Keratinocyte (primary cell): Measurements from ENCODE around the gene CSK. TPM values are rescaled to one million over a fixed set of nuclear protein-coding genes. Genes with fewer than 3 reads are reported as not detected.

Experiments
- DNase-seq: peaks from one replicate; pipeline ENCODE4 v3.0.0-alpha.2; 2011; ENCODE audit warnings: low read depth, missing footprints, low spot score
- FAIRE-seq: peaks from 2 replicates; lab custom pipeline; 2011; peaks lifted over from hg19 to GRCh38; lab: Jason Lieb, UNC
- H2AFZ ChIP-seq: 2 replicates; pipeline ENCODE4 v1.6.0; 2012; ENCODE audit warnings: low read length, control low read depth, inconsistent platforms; ENCODE audit not compliant: control insufficient read depth
- H3K27ac ChIP-seq: 2 replicates; pipeline ENCODE4 v1.5.1; 2011; ENCODE audit warnings: low read length; ENCODE audit not compliant: control insufficient read depth, insufficient read depth
- H3K27me3 ChIP-seq: 3 replicates; pipeline ENCODE4 v1.6.0; 2011; ENCODE audit warnings: low read length; ENCODE audit not compliant: control insufficient read depth, insufficient read depth; ENCODE audit errors: extremely low read depth
- H3K36me3 ChIP-seq, 2 experiments: 2 replicates in 1 of 2; 3 replicates in 1 of 2; pipeline ENCODE4 v1.5.1; 2011; ENCODE audit warnings: low read length in 2 of 2, mild to moderate bottlenecking in 1 of 2; ENCODE audit not compliant: control insufficient read depth in 2 of 2, insufficient read depth in 2 of 2; ENCODE audit errors: extremely low read depth in 1 of 2
- H3K4me1 ChIP-seq: 3 replicates; pipeline ENCODE4 v1.5.1; 2011; ENCODE audit warnings: low read length; ENCODE audit not compliant: control insufficient read depth, insufficient read depth; ENCODE audit errors: extremely low read depth
- H3K4me2 ChIP-seq: 3 replicates; pipeline ENCODE4 v1.6.0; 2011; ENCODE audit warnings: low read depth, low read length; ENCODE audit not compliant: control insufficient read depth, insufficient read depth; ENCODE audit errors: extremely low read depth
- H3K4me3 ChIP-seq, 3 experiments: fragments of 200-600 bp in 1 of 3; sonication (generic) in 1 of 3; 2 replicates in 2 of 3; 3 replicates in 1 of 3; pipeline ENCODE4 v1.5.1; 2011 to 2016; ENCODE audit warnings: low read length in 3 of 3, mild to moderate bottlenecking in 3 of 3, control low read depth in 2 of 3, inconsistent platforms in 1 of 3, low read depth in 1 of 3, mixed read lengths in 1 of 3, mixed run types in 1 of 3, moderate library complexity in 1 of 3; ENCODE audit not compliant: control insufficient read depth in 2 of 3, insufficient read depth in 2 of 3; ENCODE audit errors: extremely low read depth in 1 of 3
- H3K79me2 ChIP-seq: 2 replicates; pipeline ENCODE4 v1.6.0; 2012; ENCODE audit warnings: low read length; ENCODE audit not compliant: control insufficient read depth, insufficient read depth
- H3K9ac ChIP-seq: 3 replicates; pipeline ENCODE4 v1.6.0; 2011; ENCODE audit warnings: low read length; ENCODE audit not compliant: control insufficient read depth, insufficient read depth; ENCODE audit errors: extremely low read depth
- H3K9me1 ChIP-seq: 3 replicates; pipeline ENCODE4 v1.6.0; 2011; ENCODE audit warnings: low read length; ENCODE audit not compliant: control insufficient read depth, insufficient read depth; ENCODE audit errors: extremely low read depth
- H3K9me3 ChIP-seq: 2 replicates; pipeline ENCODE4 v1.5.1; 2012; ENCODE audit warnings: low read depth, low read length; ENCODE audit not compliant: control insufficient read depth
- H4K20me1 ChIP-seq: 3 replicates; pipeline ENCODE4 v1.6.0; 2011; ENCODE audit warnings: low read length; ENCODE audit not compliant: control insufficient read depth, insufficient read depth; ENCODE audit errors: extremely low read depth
- CTCF ChIP-seq, 3 experiments: IDR thresholded peaks in 1 of 3; conservative IDR thresholded peaks in 1 of 3; optimal IDR thresholded peaks in 1 of 3; 2 replicates in 2 of 3; 3 replicates in 1 of 3; pipeline versions ENCODE3 to v1.5.1; 2011; ENCODE audit warnings: low read length in 3 of 3, mild to moderate bottlenecking in 3 of 3, moderate library complexity in 2 of 3, control low read depth in 1 of 3, inconsistent platforms in 1 of 3; ENCODE audit not compliant: insufficient read depth in 2 of 3; ENCODE audit errors: extremely low read depth in 1 of 3
- EZH2 ChIP-seq: IDR thresholded peaks from one replicate; pipeline ENCODE4 v1.6.1; 2012; ENCODE audit warnings: inconsistent platforms, mild to moderate bottlenecking, low read length, moderate library complexity
- dilution Hi-C: fragments of 300-500 bp; cut with MboI; formaldehyde crosslinking; loops from one replicate; pipeline ENCODE4 v1.7.0; 2020; ENCODE audit warnings: low sequenced_read_pairs; ENCODE audit not compliant: extremely low pct_ligation_motif_present
- polyA plus RNA-seq, 5 experiments: library from polyadenylated mRNA; depleted of rRNA in 3 of 5; stranded (reverse) in 3 of 5; stranded (forward) in 1 of 5; unstranded in 1 of 5; fragments of >200 nt; gene quantifications; 1 replicate in 1 of 5; 2 replicates in 3 of 5; 3 replicates in 1 of 5; pipeline versions ENCODE4 v1.2.1 to v1.2.3, GENCODE V29; 2011 to 2012; ENCODE audit warnings: missing spikeins in 2 of 5, low read depth in 1 of 5, low replicate concordance in 1 of 5

Gene CSK
- polyA plus RNA-seq, 1 donor (not counting 4 experiments of a cell fraction or from before 2014, with no cell fraction given), result 17.2 TPM

- Histone ChIP-seq H3K4me3 (no peak overlapping the region), H3K9me1 (no peaks in the 10 kb centered on the region), H3K36me3 (no peaks in the 10 kb centered on the region), H4K20me1 (no peaks in the 10 kb centered on the region), H3K27ac (no peak overlapping the region), H3K4me2 (no peak overlapping the region), H3K4me1 (peaks cover 20% of the 10 kb centered on the region), H3K27me3 (no peaks in the 10 kb centered on the region), H3K79me2 (peaks cover 12% of the 10 kb centered on the region), H2AFZ (no peak overlapping the region), H3K9ac (no peak overlapping the region), H3K9me3 (no peaks in the 10 kb centered on the region)
- dilution Hi-C loops, result loop anchor here (10.0 kb wide), 1 partner anchor 134 kb away; no protein-coding TSS in a partner anchor
- TF ChIP-seq CTCF (optimal IDR thresholded peaks at IDR 0.05 in 1 of 3, IDR thresholded peaks at IDR 0.05 in 1 of 3, conservative IDR thresholded peaks at IDR 0.05 in 1 of 3; ENCODE audit: extremely low read depth in 1 of 3, insufficient read depth in 2 of 3, low read length in 3 of 3) (no peak), EZH2 (no peak)
- no peak for DNase-seq
- no peak for FAIRE-seq
Measured at GRCh38 chr15:74778599-74778970, 3.3 kb upstream of the CSK start.

- FAIRE-seq, result no peak
- no peaks in the 10 kb centered on the region for H3K27me3 ChIP-seq
- DNase-seq, result no peak
- peaks cover 19% of the 10 kb centered on the region for H3K79me2 ChIP-seq
- TF ChIP-seq CTCF (optimal IDR thresholded peaks at IDR 0.05 in 1 of 3, IDR thresholded peaks at IDR 0.05 in 1 of 3, conservative IDR thresholded peaks at IDR 0.05 in 1 of 3; ENCODE audit: extremely low read depth in 1 of 3, insufficient read depth in 2 of 3, low read length in 3 of 3) (no peak), EZH2 (no peak)
- H3K4me3 ChIP-seq, result no peak overlapping the region
- H2AFZ ChIP-seq, result no peak overlapping the region
- H3K36me3 ChIP-seq, result no peaks in the 10 kb centered on the region
- H3K9me1 ChIP-seq, result peaks cover 5% of the 10 kb centered on the region
- dilution Hi-C loops, result loop anchor here (10.0 kb wide), 1 partner anchor 134 kb away; no protein-coding TSS in a partner anchor
- no peaks in the 10 kb centered on the region for H3K9me3 ChIP-seq
- no peak overlapping the region for H3K27ac ChIP-seq
- H3K4me2 ChIP-seq, result no peak overlapping the region
- H3K4me1 ChIP-seq, result peaks cover 25% of the 10 kb centered on the region
- no peak overlapping the region for H3K9ac ChIP-seq
- no peaks in the 10 kb centered on the region for H4K20me1 ChIP-seq
Measured at GRCh38 chr15:74779162-74779648, 2.7 kb upstream of the CSK start.
